Mesenchymal stem cell (in vitro differentiated cells and primary cell): ENCODE results near the gene TOX2.

Source experiments
- DNase-seq: peaks from one replicate; pipeline ENCODE4 v3.0.0-alpha.2; 2013
- H2AFZ ChIP-seq: one replicate; pipeline ENCODE4 v1.6.1; 2013; ENCODE audit warnings: low read depth, mild to moderate bottlenecking, control low read depth, inconsistent platforms, low read length, moderate library complexity
- H2AK5ac ChIP-seq: 2 replicates; pipeline ENCODE4 v1.6.1; 2013; ENCODE audit warnings: low read length, moderate library complexity, mild to moderate bottlenecking, inconsistent platforms; ENCODE audit not compliant: severe bottlenecking
- H2BK120ac ChIP-seq: one replicate; pipeline ENCODE4 v1.6.1; 2013; ENCODE audit warnings: low read depth, mild to moderate bottlenecking, inconsistent platforms, low read length, moderate library complexity
- H2BK12ac ChIP-seq, 2 experiments: one replicate each; pipeline ENCODE4 v1.6.1; 2013; ENCODE audit warnings: inconsistent platforms in 2 of 2, low read length in 2 of 2, mild to moderate bottlenecking in 2 of 2, moderate library complexity in 2 of 2, control low read depth in 1 of 2
- H2BK15ac ChIP-seq: one replicate; pipeline ENCODE4 v1.6.1; 2013; ENCODE audit warnings: mild to moderate bottlenecking, low read depth, inconsistent platforms; ENCODE audit not compliant: poor library complexity, severe bottlenecking
- H2BK5ac ChIP-seq: 2 replicates; pipeline ENCODE4 v1.6.1; 2013; ENCODE audit warnings: low read depth, mild to moderate bottlenecking, low read length, control low read depth, inconsistent platforms; ENCODE audit not compliant: poor library complexity, severe bottlenecking
- H3K14ac ChIP-seq, 2 experiments: one replicate each; pipeline ENCODE4 v1.6.1; 2013; ENCODE audit warnings: inconsistent platforms in 2 of 2, low read length in 2 of 2, control low read depth in 1 of 2, mild to moderate bottlenecking in 1 of 2, moderate library complexity in 1 of 2
- H3K18ac ChIP-seq, 2 experiments: one replicate each; pipeline ENCODE4 v1.6.1; 2013; ENCODE audit warnings: inconsistent platforms in 2 of 2, low read length in 2 of 2, control low read depth in 1 of 2, low read depth in 1 of 2, mild to moderate bottlenecking in 1 of 2
- H3K23ac ChIP-seq, 2 experiments: one replicate each; pipeline ENCODE4 v1.6.1; 2013; ENCODE audit warnings: inconsistent platforms in 2 of 2, low read length in 2 of 2, mild to moderate bottlenecking in 2 of 2, moderate library complexity in 2 of 2, control low read depth in 1 of 2
- H3K27ac ChIP-seq: 2 replicates; pipeline ENCODE4 v1.5.1; 2013; ENCODE audit warnings: mild to moderate bottlenecking, moderate library complexity, low read length, control low read depth, inconsistent platforms; ENCODE audit not compliant: poor library complexity, severe bottlenecking
- H3K27me3 ChIP-seq, 2 experiments: 2 replicates each; pipeline versions ENCODE4 v1.6.1 to v1.7.0; 2013; ENCODE audit warnings: low read length in 2 of 2, mild to moderate bottlenecking in 2 of 2, moderate library complexity in 2 of 2, control low read depth in 1 of 2, inconsistent platforms in 1 of 2; ENCODE audit not compliant: control insufficient read depth in 1 of 2, insufficient read depth in 1 of 2
- H3K36me3 ChIP-seq, 2 experiments: 2 replicates each; pipeline versions ENCODE4 v1.6.1 to v1.7.0; 2013; ENCODE audit warnings: low read length in 2 of 2, control low read depth in 1 of 2, inconsistent platforms in 1 of 2, low read depth in 1 of 2, mild to moderate bottlenecking in 1 of 2; ENCODE audit not compliant: insufficient read depth in 2 of 2, control insufficient read depth in 1 of 2
- H3K4ac ChIP-seq, 2 experiments: one replicate each; pipeline ENCODE4 v1.6.1; 2013; ENCODE audit warnings: inconsistent platforms in 2 of 2, low read length in 2 of 2, mild to moderate bottlenecking in 2 of 2, moderate library complexity in 2 of 2, control low read depth in 1 of 2, low read depth in 1 of 2
- H3K4me1 ChIP-seq: 2 replicates; pipeline ENCODE4 v1.6.1; 2013; ENCODE audit warnings: low read depth, low read length, control low read depth; ENCODE audit not compliant: control insufficient read depth, insufficient read depth
- H3K4me2 ChIP-seq: 2 replicates; pipeline ENCODE4 v1.6.1; 2013; ENCODE audit warnings: low read length, mild to moderate bottlenecking, inconsistent platforms; ENCODE audit not compliant: poor library complexity, severe bottlenecking
- H3K4me3 ChIP-seq, 2 experiments: 2 replicates each; pipeline versions ENCODE4 v1.5.1 to v1.7.0; 2013; ENCODE audit warnings: low read length in 2 of 2, mild to moderate bottlenecking in 2 of 2, control low read depth in 1 of 2, low read depth in 1 of 2; ENCODE audit not compliant: insufficient read depth in 1 of 2
- H3K79me1 ChIP-seq: replicated peaks from 2 replicates; pipeline ENCODE4 v1.6.1; 2013; ENCODE audit warnings: mild to moderate bottlenecking, control low read depth, low read length, inconsistent platforms; ENCODE audit not compliant: poor library complexity, severe bottlenecking
- H3K9ac ChIP-seq: 2 replicates; pipeline ENCODE4 v1.7.0; 2013; ENCODE audit warnings: mild to moderate bottlenecking, low read length, moderate library complexity
- H3K9me3 ChIP-seq: 2 replicates; pipeline ENCODE4 v1.7.0; 2013; ENCODE audit warnings: mild to moderate bottlenecking, low read length; ENCODE audit not compliant: control insufficient read depth
- H4K8ac ChIP-seq: one replicate; pipeline ENCODE4 v1.6.1; 2013; ENCODE audit warnings: inconsistent platforms, mild to moderate bottlenecking, low read length, moderate library complexity
- H4K91ac ChIP-seq: one replicate; pipeline ENCODE4 v1.6.1; 2013; ENCODE audit warnings: mild to moderate bottlenecking, low read length, inconsistent platforms
- WGBS: methylation state at CpG from one replicate; pipeline ENCODE4 v1.1.7; 2013; ENCODE audit warnings: mixed read lengths; 5-methylcytosine and 5-hydroxymethylcytosine counted together

Gene TOX2

GRCh38 chr20:43983904-43984361, 69.3 kb downstream of the TOX2 start:
- Histone ChIP-seq H2BK5ac (no peak overlapping the region), H3K14ac (no peak overlapping the region), H4K8ac (no peak overlapping the region), H2BK120ac (no peak overlapping the region), H3K27me3 (peaks cover 0 to 14% of the 10 kb centered on the region in 2 experiments), H3K4me2 (no peak overlapping the region), H3K4ac (no peak overlapping the region), H3K4me3 (no peak overlapping the region), H2BK15ac (no peak overlapping the region), H2AFZ (no peak overlapping the region), H3K4me1 (no peaks in the 10 kb centered on the region), H3K18ac (no peak overlapping the region), H3K9ac (no peak overlapping the region), H3K9me3 (no peaks in the 10 kb centered on the region), H2BK12ac (no peak overlapping the region), H4K91ac (no peak overlapping the region), H3K27ac (no peak overlapping the region), H3K36me3 (no peaks in the 10 kb centered on the region), H3K23ac (no peak overlapping the region), H2AK5ac (no peak overlapping the region), H3K79me1 (no peaks in the 10 kb centered on the region)
- DNase-seq: no peak
- 91% methylated on average over 5 of the region's 6 CpGs for WGBS

GRCh38 chr20:43984587-43984986, 69.9 kb downstream of the TOX2 start:
- no peaks in the 10 kb centered on the region for H3K36me3 ChIP-seq
- H3K9me3 ChIP-seq: no peaks in the 10 kb centered on the region
- DNase-seq: no peak
- H2BK5ac ChIP-seq: no peak overlapping the region
- no peak overlapping the region for H3K18ac ChIP-seq
- H3K14ac ChIP-seq: no peak overlapping the region
- H3K27me3 ChIP-seq: peaks cover 0 to 12% of the 10 kb centered on the region in 2 experiments
- H3K4me2 ChIP-seq: no peak overlapping the region
- WGBS: 100% methylated on average over 2 of the region's 4 CpGs
- no peaks in the 10 kb centered on the region for H3K79me1 ChIP-seq
- no peak overlapping the region for H3K23ac ChIP-seq
- peak overlapping the region; percentile 7 for H2BK120ac ChIP-seq
- no peak overlapping the region for H2BK12ac ChIP-seq
- H4K91ac ChIP-seq: no peak overlapping the region
- H3K27ac ChIP-seq: no peak overlapping the region
- no peaks in the 10 kb centered on the region for H3K4me1 ChIP-seq
- no peak overlapping the region for H2BK15ac ChIP-seq
- H3K4me3 ChIP-seq: no peak overlapping the region
- no peak overlapping the region for H2AFZ ChIP-seq
- H4K8ac ChIP-seq: no peak overlapping the region
- H2AK5ac ChIP-seq: no peak overlapping the region
- H3K4ac ChIP-seq: no peak overlapping the region
- no peak overlapping the region for H3K9ac ChIP-seq

- no peak overlapping the region for H2BK15ac ChIP-seq
- H3K4ac ChIP-seq: no peak overlapping the region
- H3K18ac ChIP-seq: no peak overlapping the region
- H3K9ac ChIP-seq: no peak overlapping the region
- H2BK12ac ChIP-seq: no peak overlapping the region
- H3K36me3 ChIP-seq: no peaks in the 10 kb centered on the region
- no peak for DNase-seq
- H2AK5ac ChIP-seq: no peak overlapping the region
- H4K8ac ChIP-seq: no peak overlapping the region
- H3K4me1 ChIP-seq: no peaks in the 10 kb centered on the region
- H3K23ac ChIP-seq: no peak overlapping the region
- peaks cover 0 to 12% of the 10 kb centered on the region in 2 experiments for H3K27me3 ChIP-seq
- H2BK120ac ChIP-seq: no peak overlapping the region
- 95% methylated on average over 3 of the region's 3 CpGs for WGBS
- H3K14ac ChIP-seq: no peak overlapping the region
- H4K91ac ChIP-seq: no peak overlapping the region
- no peak overlapping the region for H3K27ac ChIP-seq
- no peaks in the 10 kb centered on the region for H3K9me3 ChIP-seq
- H2BK5ac ChIP-seq: no peak overlapping the region
- H3K4me3 ChIP-seq: no peak overlapping the region
- no peak overlapping the region for H3K4me2 ChIP-seq
- H3K79me1 ChIP-seq: no peaks in the 10 kb centered on the region
- H2AFZ ChIP-seq: no peak overlapping the region
These were observed 70.5 kb downstream of the TOX2 start for GRCh38 chr20:43985121-43985520.

GRCh38 chr20:43985608-43986316, 71.1 kb downstream of the TOX2 start:
- H2BK120ac ChIP-seq: no peak overlapping the region
- no peaks in the 10 kb centered on the region for H3K36me3 ChIP-seq
- no peaks in the 10 kb centered on the region for H3K79me1 ChIP-seq
- H2AFZ ChIP-seq: no peak overlapping the region
- no peak overlapping the region for H3K9ac ChIP-seq
- no peak overlapping the region for H4K8ac ChIP-seq
- peak overlapping the region in 1 of 2 experiments; percentile 73 for H3K14ac ChIP-seq
- no peak overlapping the region for H2BK5ac ChIP-seq
- H3K23ac ChIP-seq: no peak overlapping the region
- H3K27ac ChIP-seq: no peak overlapping the region
- whole genome bisulfite sequencing: 88% methylated on average over 9 of the region's 9 CpGs
- no peaks in the 10 kb centered on the region for H3K9me3 ChIP-seq
- H3K27me3 ChIP-seq: peaks cover 0 to 12% of the 10 kb centered on the region in 2 experiments
- H4K91ac ChIP-seq: peak overlapping the region; percentile 43
- H3K4me2 ChIP-seq: no peak overlapping the region
- no peak overlapping the region for H2AK5ac ChIP-seq
- DNase-seq: no peak
- no peak overlapping the region for H2BK15ac ChIP-seq
- H3K4ac ChIP-seq: no peak overlapping the region
- H3K18ac ChIP-seq: no peak overlapping the region
- no peak overlapping the region for H2BK12ac ChIP-seq
- H3K4me1 ChIP-seq: no peaks in the 10 kb centered on the region
- H3K4me3 ChIP-seq: no peak overlapping the region
